Vagina (tissue), 2 donors: ENCODE results near the gene GYPC. TPM values are rescaled to one million over a fixed set of nuclear protein-coding genes. Genes with fewer than 3 reads are reported as not detected.

ENCODE experiments used
- DNase-seq, 2 donors: peaks; one replicate each; pipeline ENCODE4 v3.0.0-alpha.2; 2017; ENCODE audit errors: extremely low spot score in 2 of 2
- H3K27ac ChIP-seq: fragments of 200-600 bp; sonication (generic); one replicate; pipeline ENCODE4 v1.5.1; 2019
- H3K27me3 ChIP-seq: fragments of 200-600 bp; sonication (generic); one replicate; pipeline ENCODE4 v1.5.1; 2019
- H3K36me3 ChIP-seq, 2 donors: fragments of 200-600 bp; sonication (generic); one replicate each; pipeline ENCODE4 v1.5.1; 2017 to 2019
- H3K4me1 ChIP-seq: fragments of 200-600 bp; sonication (generic); one replicate; pipeline ENCODE4 v1.5.1; 2019
- H3K4me3 ChIP-seq, 2 donors: fragments of 200-600 bp; sonication (generic); 1 replicate in 1 of 2; 2 replicates in 1 of 2; pipeline ENCODE4 v1.5.1; 2016 to 2019
- H3K9me3 ChIP-seq: fragments of 200-600 bp; sonication (generic); one replicate; pipeline ENCODE4 v1.5.1; 2019
- POLR2A ChIP-seq, 2 donors: fragments of 450-650 bp; IDR thresholded peaks; one replicate each; pipeline ENCODE4 v1.6.1; 2017; ENCODE audit warnings: antibody characterized with exemption in 2 of 2, mild to moderate bottlenecking in 2 of 2, moderate library complexity in 2 of 2
- POLR2AphosphoS5 ChIP-seq, 2 donors: sonication (generic); formaldehyde crosslinking; IDR thresholded peaks; one replicate each; pipeline ENCODE4 v1.9.0; 2017; ENCODE audit warnings: antibody characterized with exemption in 2 of 2, mild to moderate bottlenecking in 2 of 2, low read depth in 1 of 2; ENCODE audit not compliant: insufficient read depth in 1 of 2
- intact Hi-C: fragments of 100-400 bp; cut with DNase I; formaldehyde crosslinking; loops from one replicate; pipeline ENCODE4 v1.15.1; 2023
- total RNA-seq: library from RNA; depleted of rRNA; stranded (reverse); fragments of >200 nt; gene quantifications from one replicate; pipeline ENCODE4 v1.2.3, GENCODE V29; 2016
- TF ChIP-seq, protein P1 (sequence below), 3 experiments: fragments of 450-650 bp in 2 of 3; fragments of 200-600 bp in 1 of 3; sonication (generic) in 1 of 3; IDR thresholded peaks; one replicate each; pipeline ENCODE4 v1.5.1; 2017 to 2019; ENCODE audit warnings: antibody characterized with exemption in 3 of 3, mild to moderate bottlenecking in 2 of 3, moderate library complexity in 2 of 3

Gene GYPC
- total RNA-seq, 1 donor from 2014 or later = 84.2 TPM

DNA sequence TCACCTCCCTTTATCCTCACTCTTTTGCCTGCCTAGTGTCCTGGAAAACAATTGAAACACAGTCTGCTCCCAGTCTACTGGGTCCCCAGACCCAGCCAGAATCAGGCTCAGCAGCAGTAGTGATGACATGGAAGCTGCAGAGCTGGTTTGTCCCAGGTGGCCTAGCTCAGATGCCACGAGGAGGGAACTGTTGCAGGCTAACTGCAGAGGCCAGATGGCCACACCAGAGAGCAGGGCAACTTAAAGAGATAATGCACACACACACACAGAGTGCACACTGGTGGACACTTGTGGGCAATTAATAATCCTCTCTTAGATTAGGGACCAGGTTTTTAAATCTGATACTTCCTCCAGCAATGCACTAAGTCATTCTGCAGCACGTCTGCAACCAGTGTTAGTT lies 42.4 kb downstream of the GYPC start:
- H3K4me3 ChIP-seq = no peak overlapping the region
- no peak for TF ChIP-seq POLR2A (IDR thresholded peaks at IDR 0.05)
- TF ChIP-seq POLR2AphosphoS5 (IDR thresholded peaks at IDR 0.05; ENCODE audit: insufficient read depth in 1 of 2, low read depth in 1 of 2) = no peak
- TF ChIP-seq, protein P1, sequence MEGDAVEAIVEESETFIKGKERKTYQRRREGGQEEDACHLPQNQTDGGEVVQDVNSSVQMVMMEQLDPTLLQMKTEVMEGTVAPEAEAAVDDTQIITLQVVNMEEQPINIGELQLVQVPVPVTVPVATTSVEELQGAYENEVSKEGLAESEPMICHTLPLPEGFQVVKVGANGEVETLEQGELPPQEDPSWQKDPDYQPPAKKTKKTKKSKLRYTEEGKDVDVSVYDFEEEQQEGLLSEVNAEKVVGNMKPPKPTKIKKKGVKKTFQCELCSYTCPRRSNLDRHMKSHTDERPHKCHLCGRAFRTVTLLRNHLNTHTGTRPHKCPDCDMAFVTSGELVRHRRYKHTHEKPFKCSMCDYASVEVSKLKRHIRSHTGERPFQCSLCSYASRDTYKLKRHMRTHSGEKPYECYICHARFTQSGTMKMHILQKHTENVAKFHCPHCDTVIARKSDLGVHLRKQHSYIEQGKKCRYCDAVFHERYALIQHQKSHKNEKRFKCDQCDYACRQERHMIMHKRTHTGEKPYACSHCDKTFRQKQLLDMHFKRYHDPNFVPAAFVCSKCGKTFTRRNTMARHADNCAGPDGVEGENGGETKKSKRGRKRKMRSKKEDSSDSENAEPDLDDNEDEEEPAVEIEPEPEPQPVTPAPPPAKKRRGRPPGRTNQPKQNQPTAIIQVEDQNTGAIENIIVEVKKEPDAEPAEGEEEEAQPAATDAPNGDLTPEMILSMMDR (IDR thresholded peaks at IDR 0.05) = no peak
- peaks cover 6% of the 10 kb centered on the region for H3K4me1 ChIP-seq
- no peak overlapping the region for H3K27ac ChIP-seq
- H3K27me3 ChIP-seq = no peaks in the 10 kb centered on the region
- intact Hi-C loops = no loop called here
- H3K36me3 ChIP-seq = peaks cover 0 to 23% of the 10 kb centered on the region in 2 donors
- DNase-seq = no peak
- no peaks in the 10 kb centered on the region for H3K9me3 ChIP-seq

DNA sequence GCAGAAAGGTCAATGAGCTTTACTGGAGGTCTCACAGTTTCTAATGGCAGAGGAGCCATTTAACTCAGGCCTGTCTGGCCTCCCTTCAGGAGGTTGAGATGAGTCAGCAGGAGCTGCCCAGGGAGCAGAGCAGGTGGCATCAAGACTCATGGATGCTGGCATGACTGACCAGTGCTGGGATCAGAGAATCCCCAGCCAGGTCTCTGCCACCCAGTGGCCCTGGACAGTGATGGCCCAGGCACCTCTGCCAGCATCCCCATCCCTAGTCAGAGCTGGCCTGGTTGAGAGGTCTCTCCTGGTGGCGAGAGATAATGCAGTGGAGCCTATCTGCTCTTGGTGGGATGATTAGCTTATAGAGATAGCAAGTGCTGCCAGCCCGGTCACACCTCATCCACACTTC lies 43.1 kb downstream of the GYPC start:
- Histone ChIP-seq H3K4me3 (no peak overlapping the region), H3K9me3 (no peaks in the 10 kb centered on the region), H3K27me3 (no peaks in the 10 kb centered on the region), H3K36me3 (peaks cover 0 to 17% of the 10 kb centered on the region in 2 donors), H3K27ac (no peak overlapping the region), H3K4me1 (peaks cover 6% of the 10 kb centered on the region)
- no peak for DNase-seq
- intact Hi-C loops = no loop called here
- TF ChIP-seq, protein P1 (IDR thresholded peaks at IDR 0.05) = no peak
- TF ChIP-seq POLR2A (IDR thresholded peaks at IDR 0.05) (no peak), POLR2AphosphoS5 (IDR thresholded peaks at IDR 0.05; ENCODE audit: insufficient read depth in 1 of 2, low read depth in 1 of 2) (no peak)

DNA sequence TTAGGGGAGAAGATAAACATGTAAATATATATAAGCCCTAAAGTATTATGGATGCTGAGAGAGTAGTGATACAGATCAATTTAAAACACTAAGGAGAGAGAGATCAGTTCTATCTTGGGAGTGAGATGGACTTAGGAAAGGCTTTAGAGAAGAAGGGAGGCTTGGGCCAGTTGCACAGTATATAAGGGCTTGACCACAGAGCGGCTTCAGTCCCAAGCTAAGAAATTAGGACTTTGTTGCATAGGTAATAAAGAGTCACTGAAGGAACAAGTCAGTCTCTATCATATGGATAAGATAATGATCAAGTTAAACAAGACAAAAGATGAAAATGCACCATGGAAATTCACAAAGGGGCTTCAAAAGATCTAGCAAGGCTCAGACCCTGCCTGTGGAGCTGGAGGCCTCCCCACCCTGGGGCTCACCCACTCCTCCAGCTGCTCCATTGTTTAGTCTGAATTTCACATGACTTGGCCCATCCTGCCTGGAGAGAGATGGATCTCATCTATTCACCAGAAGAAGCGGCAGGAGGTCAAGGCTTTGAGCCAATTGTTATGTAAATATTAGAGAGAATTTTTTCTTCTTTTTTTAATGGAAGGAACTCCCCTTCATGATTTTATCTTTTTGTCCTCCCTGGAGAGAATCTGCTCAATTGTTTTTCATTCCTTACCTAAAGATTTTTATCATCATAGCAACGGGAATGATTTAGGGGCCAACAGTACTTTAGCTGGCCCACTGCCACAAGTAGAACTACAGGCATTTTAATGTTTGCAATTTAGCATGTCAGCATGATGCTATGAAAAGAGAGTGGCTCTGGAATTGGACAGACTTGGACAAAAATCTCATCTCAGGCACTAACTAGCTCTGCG lies 44.0 kb downstream of the GYPC start:
- peak overlapping the region; percentile 10 for H3K27ac ChIP-seq
- H3K4me1 ChIP-seq = peaks cover 10% of the 10 kb centered on the region
- no peaks in the 10 kb centered on the region for H3K9me3 ChIP-seq
- peaks cover 0 to 17% of the 10 kb centered on the region in 2 donors for H3K36me3 ChIP-seq
- no peaks in the 10 kb centered on the region for H3K27me3 ChIP-seq
- H3K4me3 ChIP-seq = no peak overlapping the region
- DNase-seq = no peak
- intact Hi-C loops = no loop called here
- TF ChIP-seq POLR2AphosphoS5 (IDR thresholded peaks at IDR 0.05; ENCODE audit: insufficient read depth in 1 of 2, low read depth in 1 of 2) = no peak
- TF ChIP-seq, protein P1 (IDR thresholded peaks at IDR 0.05) = no peak
- TF ChIP-seq POLR2A (IDR thresholded peaks at IDR 0.05) = no peak

DNA sequence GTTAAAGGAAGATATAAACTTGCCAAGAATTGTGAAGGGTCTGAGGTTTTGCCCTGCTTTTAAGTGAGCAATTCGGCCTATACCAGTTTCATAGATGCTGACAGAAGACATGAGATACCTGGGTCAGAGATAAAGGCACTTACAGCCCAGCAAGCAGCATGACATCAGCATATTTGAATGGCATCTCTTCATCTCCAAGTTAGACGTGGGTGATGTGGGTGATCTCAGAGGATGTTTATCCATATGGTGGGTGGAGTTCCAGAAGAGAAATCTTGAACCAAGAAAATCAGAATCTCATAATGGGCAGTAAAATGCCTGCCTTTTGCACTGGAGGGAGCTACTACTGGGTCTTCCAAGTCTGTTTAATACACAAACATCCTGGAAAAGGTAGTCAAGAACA lies 44.7 kb downstream of the GYPC start:
- H3K4me3 ChIP-seq = no peak overlapping the region
- peaks cover 12% of the 10 kb centered on the region for H3K4me1 ChIP-seq
- no peak for TF ChIP-seq POLR2A (IDR thresholded peaks at IDR 0.05)
- H3K36me3 ChIP-seq = peaks cover 0 to 17% of the 10 kb centered on the region in 2 donors
- H3K27me3 ChIP-seq = no peaks in the 10 kb centered on the region
- peak overlapping the region; percentile 25 for H3K27ac ChIP-seq
- intact Hi-C loops = no loop called here
- no peak for DNase-seq
- no peaks in the 10 kb centered on the region for H3K9me3 ChIP-seq

DNA sequence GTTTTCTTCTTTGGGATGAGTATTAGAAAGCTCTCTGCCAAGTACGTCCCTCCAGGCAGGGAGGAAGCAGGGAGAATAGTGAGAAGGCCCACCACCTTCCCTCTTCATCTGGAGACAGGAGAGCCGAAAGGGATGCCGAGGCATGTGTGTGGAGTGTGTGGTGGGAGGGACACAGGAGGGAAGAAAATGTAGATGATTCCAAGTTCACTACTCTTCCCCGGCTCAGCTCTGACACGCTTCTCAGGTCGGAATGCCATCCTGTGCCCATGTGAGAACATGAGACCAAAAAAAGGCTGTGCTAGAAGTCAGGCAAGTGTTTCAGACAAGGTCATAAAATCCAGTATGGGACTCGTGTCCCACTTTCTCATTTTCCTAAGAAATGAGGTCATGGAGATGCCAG lies 47.4 kb downstream of the GYPC start:
- Histone ChIP-seq H3K27ac (no peak overlapping the region), H3K4me3 (no peak overlapping the region), H3K4me1 (peaks cover 12% of the 10 kb centered on the region), H3K9me3 (no peaks in the 10 kb centered on the region), H3K36me3 (no peaks in the 10 kb centered on the region), H3K27me3 (no peaks in the 10 kb centered on the region)
- intact Hi-C loops = no loop called here
- DNase-seq = peak; percentile 72 to 76
- TF ChIP-seq POLR2A (IDR thresholded peaks at IDR 0.05) (no peak), POLR2AphosphoS5 (IDR thresholded peaks at IDR 0.05; ENCODE audit: insufficient read depth in 1 of 2, low read depth in 1 of 2) (no peak)
- TF ChIP-seq, protein P1 (IDR thresholded peaks at IDR 0.05) = no peak
